Endothelial cell of umbilical vein (primary cell): ENCODE measurements around the gene FAM53A. TPM values are rescaled to one million over a fixed set of nuclear protein-coding genes. Genes with fewer than 3 reads are reported as not detected.

Experiments
- BruUV-seq: library from RNA; stranded (reverse); fragments of 400-500 nt; replicated peaks from 2 replicates; lab custom pipeline; 2021; lab: Mats Ljungman, UMichigan
- CTCF ChIA-PET: fragments of 300-600, 350-600 bp; sonication (Branson Sonifier 250); formaldehyde crosslinking; loops from one replicate; lab custom pipeline; 2021; ENCODE audit warnings: antibody characterized with exemption, inconsistent platforms; lab: Charles Lee
- POLR2A ChIA-PET: fragments of 300-600, 350-600 bp; sonication (Branson Sonifier 250); formaldehyde crosslinking; loops from one replicate; lab custom pipeline; 2021; ENCODE audit warnings: antibody characterized with exemption, inconsistent platforms; lab: Charles Lee
- DNase-seq: peaks from one replicate; pipeline ENCODE4 v3.0.0-alpha.2; 2011; ENCODE audit warnings: low read depth, low spot score
- FAIRE-seq: peaks from 2 replicates; lab custom pipeline; 2011; peaks lifted over from hg19 to GRCh38; lab: Jason Lieb, UNC
- H2AFZ ChIP-seq: 2 replicates; pipeline ENCODE4 v1.6.0; 2012; ENCODE audit warnings: low read depth, low read length, control low read depth, inconsistent platforms
- H3K27ac ChIP-seq: 2 replicates; pipeline ENCODE4 v1.5.1; 2011; ENCODE audit warnings: low read depth, mild to moderate bottlenecking, control low read depth, low read length, moderate library complexity; ENCODE audit not compliant: insufficient read depth
- H3K27me3 ChIP-seq, 2 experiments: 2 replicates each; pipeline versions ENCODE4 v1.6.0 to v1.6.1; 2011; ENCODE audit warnings: low read length in 2 of 2, mixed read lengths in 1 of 2; ENCODE audit not compliant: control insufficient read depth in 2 of 2, insufficient read depth in 2 of 2
- H3K36me3 ChIP-seq, 2 experiments: 2 replicates in 1 of 2; 3 replicates in 1 of 2; pipeline ENCODE4 v1.5.1; 2011; ENCODE audit warnings: low read length in 2 of 2, mild to moderate bottlenecking in 1 of 2, moderate library complexity in 1 of 2; ENCODE audit not compliant: control insufficient read depth in 2 of 2, insufficient read depth in 2 of 2; ENCODE audit errors: extremely low read depth in 1 of 2
- H3K4me1 ChIP-seq: 3 replicates; pipeline ENCODE4 v1.5.1; 2011; ENCODE audit warnings: mild to moderate bottlenecking, low read length; ENCODE audit not compliant: control insufficient read depth, insufficient read depth; ENCODE audit errors: extremely low read depth
- H3K4me2 ChIP-seq: 2 replicates; pipeline ENCODE4 v1.6.1; 2011; ENCODE audit warnings: low read length, control low read depth, mixed read lengths; ENCODE audit not compliant: insufficient read depth
- H3K4me3 ChIP-seq, 3 experiments: fragments of 200-600 bp in 1 of 3; sonication (generic), shearing (Covaris generic) in 1 of 3; replicated peaks in 1 of 3; 2 replicates each; pipeline ENCODE4 v1.5.1; 2011 to 2016; ENCODE audit warnings: control low read depth in 3 of 3, low read length in 3 of 3, mild to moderate bottlenecking in 2 of 3, inconsistent platforms in 1 of 3, low read depth in 1 of 3, moderate library complexity in 1 of 3; ENCODE audit not compliant: insufficient read depth in 1 of 3
- H3K79me2 ChIP-seq: 2 replicates; pipeline ENCODE4 v1.6.0; 2012; ENCODE audit warnings: low read length, inconsistent platforms; ENCODE audit not compliant: control insufficient read depth, insufficient read depth
- H3K9ac ChIP-seq: replicated peaks from 2 replicates; pipeline ENCODE3; 2011; ENCODE audit warnings: low read length, control low read depth; ENCODE audit not compliant: insufficient read depth; ENCODE audit errors: extremely low read depth
- H3K9me1 ChIP-seq: replicated peaks from 3 replicates; pipeline ENCODE4 v1.6.0; 2011; ENCODE audit warnings: mild to moderate bottlenecking, low read length; ENCODE audit not compliant: control insufficient read depth, insufficient read depth; ENCODE audit errors: extremely low read depth
- H3K9me3 ChIP-seq: replicated peaks from 2 replicates; pipeline ENCODE4 v1.5.1; 2012; ENCODE audit warnings: low read length, inconsistent platforms; ENCODE audit not compliant: control insufficient read depth, insufficient read depth
- H4K20me1 ChIP-seq: replicated peaks from 2 replicates; pipeline ENCODE3; 2011; ENCODE audit warnings: mild to moderate bottlenecking, low read length; ENCODE audit not compliant: control insufficient read depth, insufficient read depth; ENCODE audit errors: extremely low read depth
- EZH2 ChIP-seq: IDR thresholded peaks from 2 replicates; pipeline ENCODE4 v1.6.1; 2012; ENCODE audit warnings: borderline replicate concordance, low read depth, mild to moderate bottlenecking, moderate library complexity, low read length, inconsistent platforms; ENCODE audit not compliant: severe bottlenecking
- FOS ChIP-seq: IDR thresholded peaks from 2 replicates; pipeline ENCODE4 v1.6.1; 2011; ENCODE audit warnings: mild to moderate bottlenecking, low read length, moderate library complexity, borderline replicate concordance; ENCODE audit not compliant: insufficient read depth
- GATA2 ChIP-seq: IDR thresholded peaks from 2 replicates; pipeline ENCODE4 v1.7.0; 2011; ENCODE audit warnings: low read depth, mild to moderate bottlenecking, moderate library complexity, mixed read lengths, low read length; ENCODE audit not compliant: insufficient read length, insufficient read depth
- JUN ChIP-seq: IDR thresholded peaks from 2 replicates; pipeline ENCODE4 v1.6.1; 2011; ENCODE audit warnings: borderline replicate concordance, low read depth; ENCODE audit not compliant: insufficient read length, insufficient read depth
- MAX ChIP-seq: IDR thresholded peaks from 2 replicates; pipeline ENCODE4 v1.6.1; 2011; ENCODE audit not compliant: insufficient read depth, insufficient read length
- MYC ChIP-seq: IDR thresholded peaks from one replicate; pipeline ENCODE4 v1.6.1; 2011; ENCODE audit warnings: mild to moderate bottlenecking, low read depth, low read length
- POLR2A ChIP-seq: IDR thresholded peaks from 2 replicates; pipeline ENCODE4 v1.6.1; 2012; ENCODE audit warnings: low read depth, mild to moderate bottlenecking, control low read depth, low read length
- POLR2AphosphoS5 ChIP-seq: IDR thresholded peaks from 2 replicates; pipeline ENCODE4 v1.6.1; 2012; ENCODE audit warnings: low read depth, mild to moderate bottlenecking, control low read depth, low read length, moderate library complexity; ENCODE audit not compliant: insufficient read depth
- dilution Hi-C: fragments of 300-500 bp; cut with MboI; formaldehyde crosslinking; loops from one replicate; pipeline ENCODE4 v1.15.0; 2019; ENCODE audit warnings: low sequenced_read_pairs; ENCODE audit not compliant: extremely low pct_ligation_motif_present
- intact Hi-C: fragments of 100-400 bp; cut with micrococcal nuclease; formaldehyde crosslinking; loops from one replicate; pipeline ENCODE4 v1.10.0; 2022
- polyA plus RNA-seq, 4 experiments: library from polyadenylated mRNA; depleted of rRNA in 3 of 4; stranded (reverse) in 3 of 4; unstranded in 1 of 4; fragments of >200 nt; gene quantifications; 2 replicates each; pipeline versions ENCODE4 v1.2.1 to v1.2.3, GENCODE V29; 2011 to 2012; ENCODE audit warnings: missing spikeins in 1 of 4
- total RNA-seq: library from RNA; stranded (reverse); gene quantifications from 2 replicates; pipeline ENCODE4 v1.2.3, GENCODE V29; 2021
- TF ChIP-seq, protein P1 (sequence below), 2 donors: IDR thresholded peaks; 1 replicate in 1 of 2; 2 replicates in 1 of 2; pipeline ENCODE4 v1.5.1; 2011; ENCODE audit warnings: low read length in 2 of 2, mild to moderate bottlenecking in 2 of 2, moderate library complexity in 2 of 2, control low read depth in 1 of 2, inconsistent platforms in 1 of 2, low read depth in 1 of 2; ENCODE audit not compliant: insufficient read depth in 1 of 2; ENCODE audit errors: extremely low read depth in 1 of 2

FAM53A gene
- total and polyA plus RNA-seq, 2 donors (not counting 3 experiments of a cell fraction or from before 2014, with no cell fraction given): 1.3 to 1.7 TPM

DNA sequence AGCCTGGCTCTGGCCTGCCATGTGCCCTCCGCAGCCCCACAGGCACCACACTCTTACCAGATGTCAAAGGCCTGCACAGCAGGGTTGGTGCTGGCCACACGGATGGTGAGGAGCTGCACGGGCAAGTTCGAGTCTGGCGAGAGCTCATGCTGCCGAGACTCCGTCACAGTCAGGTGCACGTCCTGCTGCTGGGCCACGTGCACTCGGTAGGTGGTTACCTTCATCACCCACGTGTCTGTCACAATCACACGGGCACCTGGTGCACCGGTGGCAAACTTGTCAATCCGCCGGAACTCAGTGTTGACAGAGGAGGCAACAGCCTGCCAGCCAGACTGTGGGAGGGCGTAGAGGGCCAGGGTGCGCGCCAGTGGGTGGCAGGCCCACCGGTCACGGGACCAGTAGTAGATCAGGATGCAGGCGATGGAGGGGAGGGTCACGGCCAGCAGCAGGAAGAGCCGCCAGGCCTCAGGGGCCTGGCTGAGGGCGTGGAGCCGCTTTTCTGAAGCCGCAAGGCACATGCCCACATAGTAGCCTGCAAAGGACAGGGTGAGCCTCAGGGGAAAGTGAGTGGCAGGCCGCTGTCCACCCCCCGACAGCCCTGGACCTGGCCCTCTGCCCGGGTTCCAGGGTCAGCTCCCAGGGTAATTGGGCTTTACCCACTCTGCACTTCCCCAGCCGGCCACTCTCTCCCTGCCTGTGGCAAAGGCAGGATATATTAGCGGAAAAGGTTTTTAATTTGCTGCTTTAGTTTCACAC, 34.2 kb upstream of the FAM53A start:
- H2AFZ ChIP-seq: no peak overlapping the region
- peaks cover 0 to 14% of the 10 kb centered on the region in 2 experiments for H3K36me3 ChIP-seq
- CTCF ChIA-PET: interaction anchor here (4.6 kb wide), 1 partner anchor 25 kb away, joined by 15 read pairs; no protein-coding TSS in a partner anchor
- H4K20me1 ChIP-seq: no peaks in the 10 kb centered on the region
- intact Hi-C loops (no loop called here), dilution Hi-C loops (no loop called here)
- DNase-seq (no peak), FAIRE-seq (no peak)
- no peak overlapping the region for H3K27ac ChIP-seq
- BruUV-seq: no TSS peak
- no peaks in the 10 kb centered on the region for H3K27me3 ChIP-seq
- TF ChIP-seq GATA2 (no peak), POLR2A (no peak), POLR2AphosphoS5 (no peak), MYC (no peak), EZH2 (no peak), MAX (no peak), JUN (no peak), FOS (no peak)
- TF ChIP-seq, protein P1, sequence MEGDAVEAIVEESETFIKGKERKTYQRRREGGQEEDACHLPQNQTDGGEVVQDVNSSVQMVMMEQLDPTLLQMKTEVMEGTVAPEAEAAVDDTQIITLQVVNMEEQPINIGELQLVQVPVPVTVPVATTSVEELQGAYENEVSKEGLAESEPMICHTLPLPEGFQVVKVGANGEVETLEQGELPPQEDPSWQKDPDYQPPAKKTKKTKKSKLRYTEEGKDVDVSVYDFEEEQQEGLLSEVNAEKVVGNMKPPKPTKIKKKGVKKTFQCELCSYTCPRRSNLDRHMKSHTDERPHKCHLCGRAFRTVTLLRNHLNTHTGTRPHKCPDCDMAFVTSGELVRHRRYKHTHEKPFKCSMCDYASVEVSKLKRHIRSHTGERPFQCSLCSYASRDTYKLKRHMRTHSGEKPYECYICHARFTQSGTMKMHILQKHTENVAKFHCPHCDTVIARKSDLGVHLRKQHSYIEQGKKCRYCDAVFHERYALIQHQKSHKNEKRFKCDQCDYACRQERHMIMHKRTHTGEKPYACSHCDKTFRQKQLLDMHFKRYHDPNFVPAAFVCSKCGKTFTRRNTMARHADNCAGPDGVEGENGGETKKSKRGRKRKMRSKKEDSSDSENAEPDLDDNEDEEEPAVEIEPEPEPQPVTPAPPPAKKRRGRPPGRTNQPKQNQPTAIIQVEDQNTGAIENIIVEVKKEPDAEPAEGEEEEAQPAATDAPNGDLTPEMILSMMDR (IDR thresholded peaks at IDR 0.05; ENCODE audit: extremely low read depth in 1 of 2, insufficient read depth in 1 of 2, low read depth in 1 of 2, low read length in 2 of 2): no peak
- H3K9ac ChIP-seq: no peak overlapping the region
- peaks cover 47% of the 10 kb centered on the region for H3K79me2 ChIP-seq
- no peaks in the 10 kb centered on the region for H3K9me1 ChIP-seq
- POLR2A ChIA-PET: no interaction called here
- H3K9me3 ChIP-seq: no peaks in the 10 kb centered on the region
- H3K4me3 ChIP-seq: no peak overlapping the region
- H3K4me2 ChIP-seq: no peak overlapping the region
- H3K4me1 ChIP-seq: peaks cover 22% of the 10 kb centered on the region
